ENCODE measurements around the gene DCLK1. TPM values are rescaled to one million over a fixed set of nuclear protein-coding genes. Genes with fewer than 3 reads are reported as not detected.

DCLK1 gene
- total RNA-seq, 2 donors from 2014 or later, result 25.6 to 27.8 TPM

DNA sequence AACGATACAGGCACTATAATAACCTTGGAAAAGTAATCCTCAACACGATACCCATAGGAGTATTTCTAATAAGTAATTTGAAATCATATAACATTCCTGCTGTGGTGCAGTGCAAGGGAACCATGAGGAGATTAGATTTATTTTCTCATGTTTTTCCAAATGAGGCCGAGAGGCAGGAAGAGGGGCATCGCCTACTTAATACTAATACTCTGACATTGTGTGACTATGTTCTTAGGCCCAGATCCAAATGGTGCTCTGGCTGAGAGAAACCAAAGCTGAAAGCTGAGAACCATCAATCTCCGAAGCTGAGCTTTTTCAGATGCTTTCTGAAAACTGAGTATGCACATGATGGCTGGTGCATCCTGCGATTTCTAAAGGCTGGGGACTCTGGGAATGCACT is 406.7 kb downstream of the DCLK1 start:
- Histone ChIP-seq H3K27ac (no peak overlapping the region), H3K4me3 (no peak overlapping the region), H3K27me3 (replicated peaks; ENCODE audit: insufficient read depth) (no peaks in the 10 kb centered on the region), H3K36me3 (no peaks in the 10 kb centered on the region), H3K4me1 (ENCODE audit: control insufficient read depth in 1 of 2, low read depth in 2 of 2) (peaks cover 6 to 20% of the 10 kb centered on the region in 2 donors), H3K9me3 (no peaks in the 10 kb centered on the region)
- ATAC-seq (ENCODE audit: insufficient number of reproducible peaks, low FRiP score, low read depth) (no peak), DNase-seq (ENCODE audit: low spot score) (no peak)
- TF ChIP-seq, protein P1, sequence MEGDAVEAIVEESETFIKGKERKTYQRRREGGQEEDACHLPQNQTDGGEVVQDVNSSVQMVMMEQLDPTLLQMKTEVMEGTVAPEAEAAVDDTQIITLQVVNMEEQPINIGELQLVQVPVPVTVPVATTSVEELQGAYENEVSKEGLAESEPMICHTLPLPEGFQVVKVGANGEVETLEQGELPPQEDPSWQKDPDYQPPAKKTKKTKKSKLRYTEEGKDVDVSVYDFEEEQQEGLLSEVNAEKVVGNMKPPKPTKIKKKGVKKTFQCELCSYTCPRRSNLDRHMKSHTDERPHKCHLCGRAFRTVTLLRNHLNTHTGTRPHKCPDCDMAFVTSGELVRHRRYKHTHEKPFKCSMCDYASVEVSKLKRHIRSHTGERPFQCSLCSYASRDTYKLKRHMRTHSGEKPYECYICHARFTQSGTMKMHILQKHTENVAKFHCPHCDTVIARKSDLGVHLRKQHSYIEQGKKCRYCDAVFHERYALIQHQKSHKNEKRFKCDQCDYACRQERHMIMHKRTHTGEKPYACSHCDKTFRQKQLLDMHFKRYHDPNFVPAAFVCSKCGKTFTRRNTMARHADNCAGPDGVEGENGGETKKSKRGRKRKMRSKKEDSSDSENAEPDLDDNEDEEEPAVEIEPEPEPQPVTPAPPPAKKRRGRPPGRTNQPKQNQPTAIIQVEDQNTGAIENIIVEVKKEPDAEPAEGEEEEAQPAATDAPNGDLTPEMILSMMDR (IDR thresholded peaks at IDR 0.05), result no peak

DNA sequence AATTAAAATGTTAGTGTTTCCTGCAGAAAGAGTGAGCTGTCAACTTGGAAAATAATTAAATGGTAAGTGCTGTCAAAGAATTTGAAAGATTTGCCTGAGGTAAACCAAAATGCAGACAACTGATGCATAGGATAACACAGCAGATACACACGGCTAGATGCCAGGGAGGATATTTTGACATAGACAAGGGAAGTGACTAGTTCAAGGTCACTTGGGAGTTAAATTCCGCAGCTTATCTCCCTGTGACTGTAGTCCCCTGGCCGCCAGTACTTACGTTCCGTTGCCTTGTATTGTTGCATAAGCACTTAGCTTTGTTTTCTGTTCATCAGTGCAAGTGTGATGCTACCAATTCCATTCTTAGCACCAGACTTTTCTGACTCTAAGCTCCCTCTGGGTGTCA is 407.4 kb downstream of the DCLK1 start:
- Histone ChIP-seq H3K36me3 (no peaks in the 10 kb centered on the region), H3K27ac (no peak overlapping the region), H3K4me1 (ENCODE audit: control insufficient read depth in 1 of 2, low read depth in 2 of 2) (peaks cover 6 to 20% of the 10 kb centered on the region in 2 donors), H3K27me3 (replicated peaks; ENCODE audit: insufficient read depth) (no peaks in the 10 kb centered on the region), H3K9me3 (no peaks in the 10 kb centered on the region), H3K4me3 (no peak overlapping the region)
- ATAC-seq (ENCODE audit: insufficient number of reproducible peaks, low FRiP score, low read depth), result no peak
- no peak for DNase-seq (ENCODE audit: low spot score)
- TF ChIP-seq, protein P1 (IDR thresholded peaks at IDR 0.05), result no peak

DNA sequence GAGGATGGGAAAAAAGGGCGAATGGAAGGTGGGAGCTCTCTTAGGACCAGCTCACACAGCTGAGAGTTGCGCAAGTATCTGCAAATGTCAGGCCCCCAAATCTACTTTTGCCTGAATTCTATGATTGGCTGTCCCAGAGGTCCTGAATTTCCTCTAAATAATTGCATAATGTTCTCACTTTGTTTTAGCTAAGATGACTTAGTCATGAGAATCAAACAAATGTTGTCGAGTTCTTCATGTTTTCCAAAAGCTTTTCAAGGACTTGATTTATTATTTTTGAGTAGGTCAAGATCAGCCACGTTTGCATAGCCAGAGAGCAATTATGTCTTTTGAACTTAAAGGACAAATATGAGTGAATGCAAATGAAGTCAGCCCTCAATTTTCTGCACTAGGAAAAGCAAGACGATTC is 408.1 kb downstream of the DCLK1 start:
- H3K4me3 ChIP-seq, result no peak overlapping the region
- H3K36me3 ChIP-seq, result no peaks in the 10 kb centered on the region
- no peak for DNase-seq (ENCODE audit: low spot score)
- TF ChIP-seq, protein P1 (IDR thresholded peaks at IDR 0.05), result no peak
- peaks cover 6 to 20% of the 10 kb centered on the region in 2 donors for H3K4me1 ChIP-seq (ENCODE audit: control insufficient read depth in 1 of 2, low read depth in 2 of 2)
- no peaks in the 10 kb centered on the region for H3K27me3 ChIP-seq (replicated peaks; ENCODE audit: insufficient read depth)
- no peaks in the 10 kb centered on the region for H3K9me3 ChIP-seq
- ATAC-seq (ENCODE audit: insufficient number of reproducible peaks, low FRiP score, low read depth), result no peak
- no peak overlapping the region for H3K27ac ChIP-seq

DNA sequence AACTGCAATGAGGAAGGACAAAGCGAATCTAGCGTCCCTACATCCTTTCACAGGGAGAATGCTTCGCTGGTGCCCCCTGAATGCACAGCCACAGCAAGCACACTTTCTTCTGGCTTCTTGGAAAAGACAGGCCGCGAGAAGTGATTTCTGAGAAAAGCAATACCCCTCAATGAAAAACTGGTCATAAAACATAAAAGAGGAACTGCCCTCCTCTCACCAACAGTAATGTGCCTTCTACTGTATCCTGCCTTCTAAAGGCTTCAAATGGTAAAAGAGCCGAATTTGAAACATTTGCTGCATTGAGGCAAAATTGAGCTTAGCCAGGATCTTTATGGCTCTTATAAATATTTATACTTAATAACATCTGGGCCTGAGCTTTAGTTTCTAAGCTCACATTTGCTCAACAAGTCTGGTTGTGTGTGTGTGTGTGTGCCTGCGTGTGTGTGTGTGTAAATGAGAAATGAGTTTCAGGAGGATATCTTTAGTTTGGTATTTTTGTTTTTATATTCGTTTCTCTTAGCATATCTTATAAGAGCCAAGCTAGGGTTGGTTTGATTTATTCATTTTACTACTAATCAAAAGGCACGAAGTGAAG is 408.6 kb downstream of the DCLK1 start:
- no peak for DNase-seq (ENCODE audit: low spot score)
- no peak overlapping the region for H3K4me3 ChIP-seq
- H3K4me1 ChIP-seq (ENCODE audit: control insufficient read depth in 1 of 2, low read depth in 2 of 2), result peaks cover 6 to 20% of the 10 kb centered on the region in 2 donors
- TF ChIP-seq, protein P1 (IDR thresholded peaks at IDR 0.05), result no peak
- H3K9me3 ChIP-seq, result no peaks in the 10 kb centered on the region
- no peaks in the 10 kb centered on the region for H3K27me3 ChIP-seq (replicated peaks; ENCODE audit: insufficient read depth)
- no peak overlapping the region for H3K27ac ChIP-seq
- ATAC-seq (ENCODE audit: insufficient number of reproducible peaks, low FRiP score, low read depth), result no peak
- H3K36me3 ChIP-seq, result no peaks in the 10 kb centered on the region

DNA sequence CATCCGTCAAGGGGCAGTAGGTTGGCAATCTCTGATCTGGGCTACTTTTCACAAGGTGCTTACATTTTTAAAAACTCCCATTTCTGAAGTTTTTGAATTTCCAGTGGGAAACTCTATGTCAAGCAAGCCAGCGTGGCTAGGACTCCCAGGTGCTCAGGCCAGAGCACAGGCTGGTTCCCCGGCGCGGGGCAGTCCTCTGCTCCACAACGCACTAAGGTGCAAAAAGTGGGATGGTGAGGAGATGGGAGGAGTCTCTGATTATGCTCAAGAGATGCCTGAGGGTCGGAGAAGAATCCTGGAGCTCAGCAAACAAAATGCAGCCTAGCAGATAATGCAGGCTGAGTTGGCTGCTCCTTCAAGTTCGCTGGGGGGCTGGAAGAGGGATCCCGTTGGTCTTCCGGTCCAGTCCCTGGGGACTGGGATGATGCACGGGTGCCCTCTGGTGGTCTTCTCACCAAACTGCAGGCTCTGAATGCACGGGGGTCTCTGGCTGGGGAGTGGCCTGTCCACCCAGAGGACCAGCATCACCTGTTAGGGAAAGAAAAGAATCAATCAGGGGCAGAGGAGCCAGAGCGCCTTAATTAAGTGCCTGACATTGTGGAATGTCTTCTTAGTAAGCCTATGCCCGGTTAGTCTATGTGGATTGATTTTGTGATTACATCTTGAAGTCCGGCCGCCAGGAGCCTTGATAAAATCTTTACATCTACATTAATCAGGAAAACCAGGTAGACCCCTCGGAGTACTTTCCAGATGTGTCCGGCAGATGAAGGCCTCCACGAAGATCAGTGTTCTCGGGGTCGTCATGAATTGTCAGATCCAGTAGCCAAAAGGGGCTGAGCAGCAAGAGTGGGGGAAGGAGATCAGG is 410.3 kb downstream of the DCLK1 start:
- Histone ChIP-seq H3K4me3 (peak overlapping the region; percentile 27), H3K4me1 (ENCODE audit: control insufficient read depth in 1 of 2, low read depth in 2 of 2) (peaks cover 6 to 20% of the 10 kb centered on the region in 2 donors), H3K9me3 (no peaks in the 10 kb centered on the region), H3K27me3 (replicated peaks; ENCODE audit: insufficient read depth) (no peaks in the 10 kb centered on the region), H3K27ac (no peak overlapping the region), H3K36me3 (no peaks in the 10 kb centered on the region)
- no peak for DNase-seq (ENCODE audit: low spot score)
- TF ChIP-seq, protein P1 (IDR thresholded peaks at IDR 0.05), result peak; percentile 85
- ATAC-seq (ENCODE audit: insufficient number of reproducible peaks, low FRiP score, low read depth), result no peak
